Epithelial cell of proximal tubule (primary cell): ENCODE results near the gene SLC1A2. TPM values are rescaled to one million over a fixed set of nuclear protein-coding genes. Genes with fewer than 3 reads are reported as not detected.

ENCODE experiments used
- DNase-seq: peaks from one replicate; pipeline ENCODE4 v3.0.0-alpha.2; 2011; ENCODE audit warnings: low read depth
- H3K4me3 ChIP-seq: 2 replicates; pipeline ENCODE4 v1.5.1; 2011; ENCODE audit warnings: low read depth, mild to moderate bottlenecking, low read length
- CTCF ChIP-seq: conservative IDR thresholded peaks from 2 replicates; pipeline ENCODE4 v1.5.1; 2012; ENCODE audit warnings: low read depth, mild to moderate bottlenecking, low read length
- total RNA-seq: library from RNA; depleted of rRNA; stranded (reverse); fragments of >200 nt; gene quantifications from 2 replicates; pipeline ENCODE4 v1.2.3, GENCODE V29; 2015

The SLC1A2 gene
- total RNA-seq, 1 donor from 2014 or later, result not detected

- TF ChIP-seq CTCF, result no peak
Observed at GRCh38 chr11:35298369-35298768, 121.0 kb downstream of the SLC1A2 start.

GRCh38 chr11:35295751-35296150 lies 123.6 kb downstream of the SLC1A2 start:
- no peak for DNase-seq

More at GRCh38 chr11:35298369-35298768, 121.0 kb downstream of the SLC1A2 start:
- no peak for DNase-seq
- H3K4me3 ChIP-seq, result no peak overlapping the region

DNA sequence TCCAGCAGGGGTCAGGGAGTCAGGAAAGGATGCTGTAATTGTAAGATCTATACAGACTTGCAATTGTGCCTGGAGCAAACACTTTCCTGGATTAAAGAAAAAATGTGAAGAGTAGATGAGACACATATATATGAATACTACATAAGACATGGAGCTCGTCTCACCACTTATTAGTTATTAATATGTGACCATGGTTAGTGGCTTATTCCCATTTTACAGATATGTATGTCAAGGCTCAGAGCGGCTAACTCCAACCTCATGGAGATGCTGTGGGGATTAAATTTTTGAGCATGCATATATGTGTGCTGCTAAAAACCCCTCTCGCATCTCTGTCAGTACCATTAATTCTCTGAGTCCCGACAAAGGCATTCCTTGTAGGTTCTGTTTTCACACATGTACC lies 125.7 kb downstream of the SLC1A2 start:
- no peak for TF ChIP-seq CTCF
- no peak overlapping the region for H3K4me3 ChIP-seq
- no peak for DNase-seq

More at GRCh38 chr11:35295751-35296150, 123.6 kb downstream of the SLC1A2 start:
- no peak for TF ChIP-seq CTCF
- H3K4me3 ChIP-seq, result no peak overlapping the region

DNA sequence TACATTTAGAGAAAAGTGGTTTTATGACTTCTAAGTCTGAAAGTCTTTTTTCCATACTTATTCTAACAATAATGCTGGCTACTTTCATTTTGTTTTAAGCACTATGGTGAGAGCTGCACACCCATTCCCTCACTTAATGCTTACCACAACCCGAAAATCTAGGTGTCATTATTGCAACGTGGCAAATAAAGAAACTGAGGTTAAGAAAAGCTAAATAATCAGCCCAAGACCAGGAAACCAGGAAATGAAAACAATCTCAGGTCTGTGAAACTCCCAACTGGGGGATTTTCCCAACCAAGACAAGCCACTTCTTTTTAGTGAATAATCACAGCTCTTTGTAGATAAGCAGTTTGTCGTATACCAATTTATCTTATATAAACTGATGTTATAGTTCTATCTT lies 126.3 kb downstream of the SLC1A2 start:
- DNase-seq, result no peak
- TF ChIP-seq CTCF, result no peak
- H3K4me3 ChIP-seq, result no peak overlapping the region

- no peak for DNase-seq
- no peak for TF ChIP-seq CTCF
- H3K4me3 ChIP-seq, result no peak overlapping the region
Observed at GRCh38 chr11:35292279-35292678, 127.1 kb downstream of the SLC1A2 start.

- no peak for DNase-seq
- no peak for TF ChIP-seq CTCF
Observed at GRCh38 chr11:35290876-35291275, 128.5 kb downstream of the SLC1A2 start.

DNA sequence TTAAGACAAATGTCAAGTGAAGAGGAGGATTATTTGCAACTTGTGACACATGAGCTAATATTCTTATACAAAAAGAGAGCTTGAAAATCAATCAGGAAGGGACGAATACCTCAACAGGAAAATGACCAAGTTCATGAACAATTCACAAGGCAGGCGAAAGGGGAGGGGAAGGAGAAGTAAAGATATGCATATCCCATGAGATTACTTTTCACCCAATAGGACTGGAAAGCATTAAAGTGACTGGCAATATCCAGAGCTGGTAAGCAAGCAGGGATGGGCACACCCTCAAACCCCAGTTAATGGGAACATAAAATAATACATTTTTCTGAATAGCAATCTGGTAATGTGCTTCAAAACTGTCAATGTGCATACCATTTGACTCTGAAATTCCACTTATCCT lies 129.5 kb downstream of the SLC1A2 start:
- no peak for TF ChIP-seq CTCF
- H3K4me3 ChIP-seq, result no peak overlapping the region
- DNase-seq, result no peak

More at GRCh38 chr11:35290876-35291275, 128.5 kb downstream of the SLC1A2 start:
- H3K4me3 ChIP-seq, result no peak overlapping the region
